Germinal center (tissue), 1 donor: ENCODE results near the gene LMCD1.

Source experiments
- DNase-seq: peaks from one replicate; pipeline ENCODE4 v3.0.0; 2012; ENCODE audit warnings: mixed read lengths, low spot score

LMCD1 gene

DNA sequence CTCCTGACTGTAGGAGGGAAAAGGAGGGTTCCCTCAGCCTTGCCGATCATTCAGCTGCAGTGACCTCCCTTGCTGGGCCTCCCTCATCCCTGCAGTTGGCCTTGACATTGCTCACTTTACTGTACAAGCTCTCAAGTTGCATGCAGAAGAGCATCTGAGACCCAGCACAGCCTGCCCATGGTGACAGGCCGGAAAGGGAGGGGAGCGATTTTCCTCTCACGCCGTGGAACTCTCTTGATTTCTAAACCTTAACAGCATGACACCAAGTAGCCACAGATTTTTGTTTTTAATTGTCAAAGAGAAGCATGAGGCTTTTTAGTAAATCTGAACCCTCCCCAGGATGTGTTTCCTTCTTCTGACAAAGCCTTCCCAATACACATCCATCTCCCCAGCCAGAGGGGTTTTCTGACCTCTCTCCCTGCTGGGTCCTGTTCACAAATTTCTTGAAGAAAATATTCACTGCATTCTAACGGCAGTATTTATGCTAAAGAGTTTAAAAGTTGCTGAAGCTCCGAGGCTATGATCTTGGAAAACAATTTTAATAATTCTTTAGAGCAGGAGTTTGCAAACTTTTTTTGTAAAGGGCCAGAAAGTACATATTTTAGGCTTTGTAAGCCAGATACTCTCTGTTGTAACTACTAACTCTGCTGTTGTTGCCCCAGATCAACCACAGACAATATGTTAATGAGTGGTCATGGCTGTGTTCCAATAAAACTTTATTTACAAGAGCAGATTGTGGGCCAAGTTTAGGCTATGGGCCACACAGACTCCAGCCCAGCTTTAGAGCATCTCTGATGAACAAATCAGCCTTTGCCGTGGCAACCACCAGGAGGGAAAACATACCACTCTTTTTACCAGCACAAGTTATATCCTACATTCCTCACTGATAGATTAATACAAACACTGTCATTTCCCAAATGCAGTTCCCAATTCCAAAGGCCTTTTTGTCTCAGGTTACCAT, 34.8 kb downstream of the LMCD1 start:
- DNase-seq = no peak

- DNase-seq = no peak
Measured at GRCh38 chr3:8537440-8537839, 35.8 kb downstream of the LMCD1 start.

DNA sequence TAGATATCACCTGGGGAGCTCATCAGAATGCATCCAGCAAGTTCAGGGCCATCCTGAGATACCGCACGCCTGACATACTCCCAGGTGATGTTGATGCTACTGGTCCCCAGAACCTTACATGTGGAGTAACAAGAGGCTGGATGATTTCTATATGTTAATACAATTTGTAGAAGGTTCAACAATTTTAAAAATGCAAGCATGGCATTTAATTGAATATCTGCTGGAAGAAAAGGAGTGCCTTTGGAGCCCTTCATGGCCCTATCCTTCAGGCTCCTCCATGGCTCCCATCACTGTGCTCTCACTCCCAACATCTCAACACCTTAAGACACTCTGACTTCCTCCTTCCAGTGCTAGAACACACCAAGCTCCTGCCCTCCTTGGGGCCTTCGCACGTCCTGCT, 36.6 kb downstream of the LMCD1 start:
- no peak for DNase-seq

- no peak for DNase-seq
Measured at GRCh38 chr3:8538913-8539312, 37.3 kb downstream of the LMCD1 start.

DNA sequence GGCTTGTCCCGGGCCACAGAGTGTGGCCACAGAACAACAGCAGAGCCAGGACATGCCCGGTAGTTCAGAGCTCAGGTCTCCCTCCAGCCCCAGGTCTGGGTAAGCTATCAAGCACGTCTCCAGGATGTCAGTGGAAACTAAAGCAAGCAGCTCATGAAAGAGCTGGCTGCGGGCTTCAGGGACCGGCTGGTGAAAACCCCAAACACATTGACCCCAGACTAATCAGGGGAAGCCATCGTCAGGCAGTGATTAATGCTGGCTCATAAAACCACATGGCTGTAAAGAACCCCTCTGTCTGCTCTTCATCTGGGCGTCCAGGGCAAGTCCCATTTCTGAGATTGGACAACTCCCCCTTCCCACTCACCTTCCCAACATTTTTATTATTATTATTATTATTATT, 37.8 kb downstream of the LMCD1 start:
- DNase-seq = no peak

GRCh38 chr3:8540456-8540855, 38.8 kb downstream of the LMCD1 start:
- DNase-seq = no peak

- DNase-seq = no peak
Measured at GRCh38 chr3:8541486-8541885, 39.9 kb downstream of the LMCD1 start.

GRCh38 chr3:8542190-8543135, 40.8 kb downstream of the LMCD1 start:
- DNase-seq = no peak

DNA sequence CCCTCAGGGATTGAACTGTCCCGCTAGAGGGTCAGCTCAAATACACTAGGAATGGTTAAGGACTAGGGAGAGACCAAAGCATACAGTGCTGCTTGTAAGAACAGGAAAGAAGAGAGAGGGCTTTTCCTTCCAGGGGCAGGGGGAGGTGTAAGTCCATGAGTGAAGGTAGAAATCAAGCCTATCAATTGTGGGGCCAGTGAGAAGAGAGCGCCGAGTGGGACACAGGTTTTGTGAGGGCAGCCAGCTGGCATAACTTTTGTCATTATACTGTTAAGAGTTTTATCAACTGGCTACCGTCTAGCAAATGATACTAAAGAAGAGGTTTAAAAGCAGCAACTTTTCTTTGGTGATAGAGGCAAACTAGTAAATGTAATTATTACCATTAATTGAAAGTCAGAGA, 45.0 kb downstream of the LMCD1 start:
- DNase-seq = no peak

DNA sequence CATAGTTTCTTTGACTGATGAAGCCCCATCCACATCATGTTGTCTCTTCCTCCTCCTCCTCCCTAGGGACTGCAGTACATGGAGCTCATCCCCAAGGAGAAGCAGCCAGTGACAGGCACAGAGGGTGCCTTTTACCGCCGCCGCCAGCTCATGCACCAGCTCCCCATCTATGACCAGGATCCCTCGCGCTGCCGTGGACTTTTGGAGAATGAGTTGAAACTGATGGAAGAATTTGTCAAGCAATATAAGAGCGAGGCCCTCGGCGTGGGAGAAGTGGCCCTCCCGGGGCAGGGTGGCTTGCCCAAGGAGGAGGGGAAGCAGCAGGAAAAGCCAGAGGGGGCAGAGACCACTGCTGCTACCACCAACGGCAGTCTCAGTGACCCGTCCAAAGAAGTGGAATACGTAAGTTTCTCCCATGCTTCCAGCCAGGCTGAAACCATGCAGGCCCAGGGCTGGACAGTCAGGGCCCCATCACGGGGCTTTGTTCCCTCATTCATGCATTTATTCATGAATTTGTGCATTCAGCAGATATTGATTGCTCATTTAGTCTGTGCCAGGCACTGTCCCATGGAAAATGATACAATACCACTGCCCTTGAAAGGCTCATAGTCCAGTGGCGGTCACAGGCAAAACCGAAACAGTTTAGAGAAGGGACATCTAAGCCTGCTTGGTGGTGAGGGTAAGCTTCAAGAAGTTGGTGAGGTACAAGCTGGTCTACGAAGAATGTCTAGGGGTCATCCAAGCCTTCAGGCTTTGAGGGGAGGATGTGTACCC, 47.1 kb downstream of the LMCD1 start:
- DNase-seq = no peak

GRCh38 chr3:8549354-8549753, 47.7 kb downstream of the LMCD1 start:
- DNase-seq = no peak

GRCh38 chr3:8550611-8551010, 49.0 kb downstream of the LMCD1 start:
- DNase-seq = no peak

- DNase-seq = no peak
Measured at GRCh38 chr3:8552223-8552762, 50.7 kb downstream of the LMCD1 start.

GRCh38 chr3:8553405-8553804, 51.8 kb downstream of the LMCD1 start:
- no peak for DNase-seq

DNA sequence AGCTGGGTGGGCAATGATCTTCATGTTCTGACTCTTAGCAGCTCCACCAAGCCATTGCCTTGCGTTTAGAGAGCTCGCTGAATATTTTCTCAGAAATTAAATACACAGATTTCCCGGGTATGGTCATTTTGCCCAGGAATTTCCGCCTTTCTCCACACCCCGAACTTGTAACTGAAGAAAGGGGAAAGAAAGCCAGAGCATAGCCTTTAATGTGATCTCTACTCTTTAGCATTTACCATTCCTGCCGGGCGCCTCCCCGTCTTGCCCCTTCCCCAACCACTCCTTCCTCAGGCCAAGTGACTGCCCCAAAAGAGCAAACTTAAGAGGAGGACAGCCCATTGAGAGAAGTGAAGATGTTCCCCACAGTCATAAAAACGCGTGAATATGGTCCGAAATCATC, 53.1 kb downstream of the LMCD1 start:
- DNase-seq = no peak

- DNase-seq = no peak
Measured at GRCh38 chr3:8555113-8555661, 53.6 kb downstream of the LMCD1 start.

DNA sequence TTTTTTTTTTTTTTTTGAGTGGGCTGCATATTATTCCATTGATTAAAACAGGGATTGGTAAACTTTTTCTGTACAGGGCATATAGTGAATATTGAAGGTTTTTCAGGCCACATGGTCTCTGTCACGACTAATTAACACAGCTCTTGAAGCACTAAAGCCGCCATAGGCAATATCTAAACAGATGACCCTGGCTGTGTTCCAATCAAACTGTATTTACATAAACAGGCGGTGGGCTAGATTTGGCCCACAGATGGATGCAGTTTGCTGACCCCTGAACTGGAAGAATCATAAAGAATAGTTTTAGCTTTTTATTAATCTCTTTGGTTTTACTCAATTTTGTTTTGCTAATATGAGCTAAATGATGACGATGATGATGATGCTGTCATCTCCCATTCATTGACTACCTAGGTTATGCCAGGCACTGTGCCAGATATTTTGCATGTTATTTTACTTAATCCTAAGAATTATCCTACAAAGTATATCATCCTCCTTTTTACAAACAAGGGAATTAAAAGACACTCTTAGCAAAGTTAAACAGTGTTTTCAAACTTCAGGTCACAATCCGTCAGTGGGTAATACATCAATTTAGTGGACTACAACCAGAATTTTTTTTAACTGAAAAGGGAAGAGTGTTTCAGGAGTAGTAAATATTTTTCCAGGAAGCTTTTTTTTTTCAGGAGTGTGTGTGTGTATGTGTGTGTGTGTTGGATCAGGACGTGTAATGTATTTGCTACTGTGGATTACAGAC, 54.3 kb downstream of the LMCD1 start:
- no peak for DNase-seq

- no peak for DNase-seq
Measured at GRCh38 chr3:8556473-8556869, 54.8 kb downstream of the LMCD1 start.

GRCh38 chr3:8557298-8557697, 55.7 kb downstream of the LMCD1 start:
- DNase-seq = no peak

DNA sequence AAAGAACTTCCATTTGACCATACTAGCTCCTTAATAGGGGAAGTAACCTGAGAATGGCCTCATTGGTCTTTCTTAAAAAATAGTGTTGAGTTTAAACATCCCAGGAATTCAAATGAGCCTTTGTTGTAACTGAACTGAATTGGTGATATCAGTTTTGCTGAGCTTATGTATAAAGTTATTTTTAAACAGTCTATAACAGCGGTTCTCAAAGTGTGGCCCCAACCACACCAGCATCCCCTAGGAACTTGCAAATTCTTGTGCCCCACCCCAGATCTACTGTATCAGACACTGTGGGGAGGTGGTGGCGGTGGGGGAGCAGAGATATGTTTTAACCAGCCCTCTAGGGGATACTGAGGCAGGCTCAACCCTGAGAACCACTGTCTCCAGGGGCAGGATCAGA, 57.0 kb downstream of the LMCD1 start:
- DNase-seq = no peak

GRCh38 chr3:8559351-8559750, 57.7 kb downstream of the LMCD1 start:
- DNase-seq = no peak
